Transverse colon (tissue), 4 donors: ENCODE measurements around the gene VMA21. TPM values are rescaled to one million over a fixed set of nuclear protein-coding genes. Genes with fewer than 3 reads are reported as not detected.

Source experiments
- DNase-seq: peaks from one replicate; pipeline ENCODE4 v3.0.0-alpha.2; 2019
- H3K27ac ChIP-seq, 4 donors: fragments of 200-600 bp; sonication (generic); 2 replicates each; pipeline ENCODE4 v1.5.1; 2016 to 2018; ENCODE audit warnings: inconsistent platforms in 4 of 4
- H3K27me3 ChIP-seq: fragments of 200-600 bp; sonication (generic); 2 replicates; pipeline ENCODE4 v1.5.1; 2017; ENCODE audit warnings: inconsistent platforms
- H3K36me3 ChIP-seq, 4 donors: fragments of 200-600 bp; sonication (generic); 2 replicates each; pipeline ENCODE4 v1.5.1; 2017 to 2019; ENCODE audit warnings: inconsistent platforms in 4 of 4
- H3K4me1 ChIP-seq, 4 donors: fragments of 200-600 bp; sonication (generic); 2 replicates each; pipeline ENCODE4 v1.5.1; 2017 to 2020; ENCODE audit warnings: inconsistent platforms in 4 of 4
- H3K4me3 ChIP-seq, 4 donors: fragments of 200-600 bp; sonication (generic); 1 replicate in 1 of 4; 2 replicates in 3 of 4; pipeline versions ENCODE4 v1.5.1 to v1.6.1; 2017 to 2019; ENCODE audit warnings: inconsistent platforms in 4 of 4
- H3K9me3 ChIP-seq, 2 donors: fragments of 200-600 bp; sonication (generic); 2 replicates each; pipeline ENCODE4 v1.5.1; 2017 to 2019; ENCODE audit warnings: inconsistent platforms in 2 of 2
- CTCF ChIP-seq, 5 experiments: fragments of 200-600 bp in 3 of 5; fragments of 450-650 bp in 2 of 5; sonication (generic) in 3 of 5; IDR thresholded peaks; 1 replicate in 2 of 5; 2 replicates in 3 of 5; pipeline ENCODE4 v1.5.1; 2016 to 2017; ENCODE audit warnings: antibody characterized with exemption in 5 of 5, inconsistent platforms in 3 of 5, mild to moderate bottlenecking in 2 of 5, moderate library complexity in 1 of 5
- EP300 ChIP-seq: sonication (generic); formaldehyde crosslinking; IDR thresholded peaks from one replicate; pipeline ENCODE4 v1.6.1; 2017; ENCODE audit warnings: antibody characterized with exemption, low read depth
- POLR2A ChIP-seq: fragments of 450-650 bp; IDR thresholded peaks from one replicate; pipeline ENCODE4 v1.6.1; 2016; ENCODE audit warnings: antibody characterized with exemption, mild to moderate bottlenecking, moderate library complexity
- POLR2AphosphoS5 ChIP-seq, 3 donors: sonication (generic); formaldehyde crosslinking; IDR thresholded peaks; one replicate each; pipeline ENCODE4 v1.6.1; 2016; ENCODE audit warnings: antibody characterized with exemption in 3 of 3
- WGBS, 2 donors: methylation state at CpG; one replicate each; pipeline ENCODE4 v1.1.5; 2018; ENCODE audit warnings: low coverage in 1 of 2; 5-methylcytosine and 5-hydroxymethylcytosine counted together
- in situ Hi-C, 4 donors: fragments of 200-750 bp; cut with MboI; loops; one replicate each; pipeline versions ENCODE4 v1.15.0 to v1.15.1; 2017; ENCODE audit warnings: low sequenced_read_pairs in 3 of 4, low pct_ligation_motif_present in 1 of 4, low pct_unique_long_range_greater_than_20kb in 1 of 4
- intact Hi-C: fragments of 100-400 bp; cut with DNase I; formaldehyde crosslinking; loops from one replicate; pipeline ENCODE4 v1.15.1; 2023; ENCODE audit warnings: low total_unique reads
- total RNA-seq, 4 donors: library from RNA; depleted of rRNA; stranded (reverse); fragments of >200 nt; gene quantifications; one replicate each; pipeline ENCODE4 v1.1.0, GENCODE V29; 2016

Gene VMA21
- total RNA-seq, 4 donors from 2014 or later, result 3.8 to 16.8 (median 11.3) TPM

DNA sequence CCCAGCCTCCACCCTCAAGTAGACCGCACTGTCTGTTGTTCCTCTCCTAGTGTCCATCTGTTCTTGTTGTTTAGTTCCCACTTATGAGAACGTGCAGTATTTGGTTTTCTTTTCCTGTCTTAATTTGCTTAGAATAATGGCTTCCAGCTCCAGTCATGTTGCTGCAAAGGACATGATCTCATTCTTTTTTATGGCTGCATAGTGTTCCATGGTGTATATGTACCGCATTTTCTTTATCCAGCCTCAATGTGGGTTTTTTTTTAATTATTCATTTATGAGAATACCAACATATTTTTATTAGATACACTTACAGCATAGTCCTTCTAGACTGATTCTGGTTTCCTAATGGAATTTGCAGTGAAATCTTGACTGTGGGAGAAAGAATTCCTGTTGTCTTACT, 1.3 kb downstream of the VMA21 start:
- WGBS, 2 donors, result 70 to 80% methylated on average over 1 to 3 of the region's 3 CpGs
- Histone ChIP-seq H3K27me3 (no peaks in the 10 kb centered on the region), H3K9me3 (no peaks in the 10 kb centered on the region), H3K4me1 (peaks cover 0 to 18% (median 0%) of the 10 kb centered on the region in 4 donors), H3K36me3 (no peaks in the 10 kb centered on the region), H3K27ac (no peak overlapping the region), H3K4me3 (peak overlapping the region in 1 of 4 donors; percentile 78)
- intact Hi-C loops, result no loop called here
- TF ChIP-seq CTCF (IDR thresholded peaks at IDR 0.05) (no peak), EP300 (no peak), POLR2AphosphoS5 (IDR thresholded peaks at IDR 0.05) (no peak), POLR2A (no peak)
- DNase-seq, result no peak
- in situ Hi-C loops, result no loop called here

DNA sequence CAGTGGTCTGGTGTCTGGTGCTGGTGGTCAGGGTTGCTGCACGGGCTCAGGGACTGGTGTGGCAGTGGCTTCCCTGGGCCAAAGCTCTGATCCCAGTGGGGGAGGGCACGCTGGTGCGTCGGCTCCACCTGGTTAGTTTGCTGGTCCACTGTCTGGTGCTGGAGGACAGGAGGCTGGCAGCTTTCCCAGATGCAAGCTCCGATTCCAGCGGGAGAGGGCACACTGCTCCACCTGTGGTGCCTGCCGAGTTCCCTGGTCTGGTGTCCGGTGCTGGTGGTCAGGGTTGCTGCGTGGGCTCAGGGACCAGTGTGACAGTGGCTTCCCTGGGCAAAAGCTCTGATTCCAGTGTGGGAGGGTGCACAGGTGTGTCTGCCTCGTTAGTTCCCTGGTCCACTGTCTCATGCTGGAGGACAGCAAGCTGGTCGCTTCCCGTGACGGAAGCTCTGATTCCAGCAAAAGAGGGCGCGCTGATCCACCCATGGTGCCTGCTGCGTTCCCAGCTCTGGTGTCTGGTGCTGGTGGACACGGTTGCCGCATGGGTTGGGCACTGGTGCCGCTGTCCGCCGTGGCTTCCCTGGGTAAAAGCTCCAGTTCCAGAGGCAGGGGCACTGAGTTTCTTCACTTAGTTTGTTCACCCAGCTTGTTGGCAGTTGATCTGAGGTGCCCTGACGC, 5.8 kb downstream of the VMA21 start:
- in situ Hi-C loops (no loop called here), intact Hi-C loops (no loop called here)
- TF ChIP-seq CTCF (IDR thresholded peaks at IDR 0.05) (no peak), POLR2AphosphoS5 (IDR thresholded peaks at IDR 0.05) (no peak), POLR2A (no peak), EP300 (no peak)
- H3K27me3 ChIP-seq, result no peaks in the 10 kb centered on the region
- H3K9me3 ChIP-seq, result no peaks in the 10 kb centered on the region
- no peak overlapping the region for H3K27ac ChIP-seq
- 89% methylated on average over 19 of the region's 22 CpGs; no CpG with 5 or more reads in 1 of the 2 donors for WGBS, 2 donors
- no peaks in the 10 kb centered on the region for H3K36me3 ChIP-seq
- H3K4me3 ChIP-seq, result no peak overlapping the region
- DNase-seq, result no peak
- H3K4me1 ChIP-seq, result peaks cover 0 to 10% (median 0%) of the 10 kb centered on the region in 4 donors

- WGBS, 2 donors, result 86% methylated on average over 3 of the region's 3 CpGs; no CpG with 5 or more reads in 1 of the 2 donors
- Histone ChIP-seq H3K9me3 (no peaks in the 10 kb centered on the region), H3K27me3 (no peaks in the 10 kb centered on the region), H3K36me3 (no peaks in the 10 kb centered on the region), H3K4me1 (no peaks in the 10 kb centered on the region), H3K4me3 (no peak overlapping the region), H3K27ac (no peak overlapping the region)
- no peak for DNase-seq
- in situ Hi-C loops (no loop called here), intact Hi-C loops (no loop called here)
- TF ChIP-seq POLR2AphosphoS5 (IDR thresholded peaks at IDR 0.05) (no peak), EP300 (no peak), CTCF (IDR thresholded peaks at IDR 0.05) (no peak), POLR2A (no peak)
These were observed 19.6 kb downstream of the VMA21 start for GRCh38 chrX:151416579-151416978.

GRCh38 chrX:151419782-151420181, 22.8 kb downstream of the VMA21 start:
- no peak for DNase-seq
- no peak overlapping the region for H3K4me3 ChIP-seq
- no peaks in the 10 kb centered on the region for H3K4me1 ChIP-seq
- no peak overlapping the region for H3K27ac ChIP-seq
- 72 to 80% methylated on average over 3 of the region's 3 CpGs for WGBS, 2 donors
- H3K27me3 ChIP-seq, result no peaks in the 10 kb centered on the region
- in situ Hi-C loops (no loop called here), intact Hi-C loops (no loop called here)
- no peaks in the 10 kb centered on the region for H3K36me3 ChIP-seq
- no peaks in the 10 kb centered on the region for H3K9me3 ChIP-seq
- TF ChIP-seq CTCF (IDR thresholded peaks at IDR 0.05) (no peak), EP300 (no peak)
